Kasumi-1 (cell line): ENCODE measurements around the gene SULF2.
A peak's percentile ranks its signal among the peaks of the same experiment; 100 is the strongest.

Experiments used
- DNase-seq, 2 experiments: peaks; one replicate each; lab custom pipeline; 2025; lab: John Stamatoyannopoulos, UW

The SULF2 gene

GRCh38 chr20:47668313-47669151, 116.7 kb downstream of the SULF2 start:
- DNase-seq = no peak

- no peak for DNase-seq
Observed at GRCh38 chr20:47667531-47668312, 117.6 kb downstream of the SULF2 start.

DNA sequence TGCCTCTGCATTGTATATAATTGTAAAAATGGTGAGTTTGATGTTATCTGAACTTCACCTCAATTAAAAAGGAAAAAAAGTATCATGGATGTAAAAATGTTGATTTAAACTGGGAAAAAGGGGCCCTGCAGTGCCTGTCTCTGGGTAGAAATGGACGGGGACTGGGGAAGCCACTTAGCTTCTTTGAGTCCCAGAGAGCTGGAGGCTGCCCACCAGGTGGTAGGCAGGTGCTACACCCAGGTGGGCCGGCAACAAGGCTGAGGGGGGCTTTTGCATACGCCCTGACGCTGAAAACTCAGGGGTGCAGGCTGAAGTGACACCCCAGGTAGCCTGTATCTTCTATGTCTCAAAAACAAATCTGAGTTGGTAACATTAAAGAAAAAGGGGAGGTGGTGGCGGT, 118.2 kb downstream of the SULF2 start:
- no peak for DNase-seq

GRCh38 chr20:47666304-47666703, 119.0 kb downstream of the SULF2 start:
- DNase-seq = no peak

DNA sequence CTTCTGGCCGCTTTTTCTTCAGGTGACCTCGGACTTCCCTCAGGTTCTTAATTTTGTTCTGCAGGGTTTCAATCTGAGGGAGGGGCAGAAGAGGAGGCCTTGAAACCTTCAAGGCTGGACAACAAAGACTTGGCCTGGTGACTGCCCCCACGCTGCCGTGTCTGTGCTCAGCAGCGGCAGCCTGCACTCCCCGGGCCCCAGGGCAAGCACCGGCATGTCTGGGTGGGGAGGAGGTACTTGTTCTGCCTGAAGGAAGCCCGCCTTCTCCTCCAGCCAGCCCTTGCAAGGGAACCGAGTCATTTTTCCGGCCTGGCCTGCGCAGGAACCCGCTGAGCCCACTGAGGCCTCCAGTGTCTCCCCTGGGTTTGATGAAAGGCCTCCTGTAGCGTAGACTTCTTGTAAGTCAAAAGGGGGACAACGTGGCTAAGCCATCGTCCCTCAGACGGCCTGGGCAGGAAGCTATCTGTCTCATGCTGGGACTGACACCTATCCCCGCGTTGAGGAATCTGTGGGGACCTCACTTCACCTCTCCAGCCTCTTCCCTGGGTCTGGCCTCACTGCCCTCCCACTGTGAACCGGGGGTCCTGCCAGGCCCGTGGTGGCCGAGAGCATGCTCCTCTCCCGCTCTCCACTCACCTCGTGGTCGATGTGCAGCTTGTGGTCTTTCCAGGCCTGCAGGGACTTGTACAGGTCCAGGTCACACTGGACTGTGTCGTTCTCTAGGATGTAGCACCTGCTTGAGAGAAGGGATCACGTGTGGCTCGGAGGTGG, 119.9 kb downstream of the SULF2 start:
- no peak for DNase-seq

GRCh38 chr20:47664744-47665143, 120.5 kb downstream of the SULF2 start:
- no peak for DNase-seq

DNA sequence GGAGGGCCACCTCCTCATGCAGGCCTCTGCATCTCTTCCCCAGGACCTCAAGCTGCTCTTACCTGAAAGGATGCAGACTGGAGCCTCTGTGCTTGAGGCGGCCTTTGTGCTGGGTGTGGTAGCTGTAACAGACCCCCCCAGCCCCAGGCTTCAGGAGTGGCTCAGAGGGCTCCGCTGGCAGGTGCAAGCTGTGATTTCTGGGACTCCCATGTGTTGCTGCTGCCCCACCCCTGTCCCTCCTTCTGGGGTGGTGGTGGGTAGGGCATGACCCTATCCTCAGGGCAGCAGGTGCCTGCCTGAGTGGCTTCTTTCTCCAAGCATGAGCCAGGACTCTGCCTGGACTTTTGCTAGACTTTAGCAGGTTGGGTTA, 121.2 kb downstream of the SULF2 start:
- DNase-seq = no peak

GRCh38 chr20:47663354-47664067, 121.8 kb downstream of the SULF2 start:
- peak; percentile 62 to 73 for DNase-seq

DNA sequence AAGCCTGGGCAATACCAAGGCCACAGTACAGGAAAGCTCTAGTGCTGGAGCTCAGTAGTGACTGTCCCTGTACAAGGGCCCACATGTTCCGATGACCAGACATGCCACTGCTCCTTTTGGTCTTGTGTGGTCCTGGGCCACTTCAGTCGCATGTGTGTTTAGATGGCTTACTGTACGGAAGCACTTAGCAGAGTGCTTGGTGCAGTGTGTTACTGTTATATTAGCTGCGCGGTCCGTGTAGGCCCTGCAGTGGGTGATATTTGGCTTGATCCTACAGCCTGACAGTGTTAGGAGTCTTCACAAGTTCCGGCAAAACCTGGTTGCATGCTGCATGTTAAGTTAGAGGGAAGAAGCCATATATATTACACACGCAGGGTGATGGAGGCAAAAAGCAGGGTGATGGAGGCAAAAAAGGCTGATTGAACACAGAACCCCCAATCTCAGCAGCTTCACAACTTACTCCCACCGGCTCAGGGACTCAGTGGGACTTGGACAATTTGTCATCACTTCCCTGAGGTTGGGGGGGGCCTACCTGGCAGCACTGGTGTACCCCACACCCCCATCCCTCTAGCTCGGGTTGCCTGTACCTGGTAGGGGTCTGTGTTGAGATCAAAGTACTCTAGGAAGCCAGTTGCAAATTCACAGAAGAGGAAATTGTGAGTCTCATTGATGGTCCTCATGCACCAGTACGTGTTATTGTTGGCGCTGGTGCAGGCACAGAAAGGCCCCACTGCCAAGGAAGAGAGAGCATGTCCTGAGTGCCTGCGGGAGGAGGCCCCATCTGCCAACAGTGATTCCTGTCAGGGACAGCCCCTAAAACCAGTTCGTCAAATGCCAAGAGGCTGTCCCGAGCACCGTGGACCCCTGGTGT, 122.6 kb downstream of the SULF2 start:
- DNase-seq = no peak

GRCh38 chr20:47661714-47662113, 123.6 kb downstream of the SULF2 start:
- DNase-seq = no peak

DNA sequence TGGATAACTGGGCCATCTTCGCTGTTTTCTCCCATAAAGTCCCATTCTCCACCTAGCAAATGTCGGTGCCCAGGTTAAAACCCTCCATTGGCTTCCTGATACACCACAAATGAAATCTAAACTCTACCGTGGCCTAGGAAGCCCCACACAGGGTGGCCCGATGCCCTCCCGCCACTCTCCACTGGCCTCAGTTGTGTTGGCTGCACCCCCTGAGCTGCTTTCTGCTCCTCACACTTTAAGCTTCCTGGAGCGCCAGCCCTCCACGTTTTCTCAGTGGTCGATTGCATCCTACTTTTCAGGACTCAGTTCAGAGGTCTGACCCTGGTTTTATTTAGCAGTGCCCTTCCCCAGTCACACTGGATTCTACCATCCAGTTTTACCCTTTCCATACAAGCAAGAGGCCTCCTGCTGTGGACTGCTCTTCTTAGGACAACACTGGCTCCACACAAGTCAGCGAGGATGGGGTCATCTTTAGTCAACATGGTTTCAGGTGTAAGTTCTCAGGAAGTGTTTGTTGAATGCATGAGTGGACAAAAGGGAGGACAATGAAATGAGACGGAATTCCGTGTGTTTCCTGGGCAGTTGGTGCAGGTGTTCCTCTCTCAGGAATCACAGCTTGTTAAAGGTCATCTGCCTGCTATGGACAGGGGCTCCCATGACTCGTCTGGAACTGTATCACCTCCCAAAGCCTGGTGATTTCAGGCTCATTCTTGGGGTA, 124.1 kb downstream of the SULF2 start:
- no peak for DNase-seq

DNA sequence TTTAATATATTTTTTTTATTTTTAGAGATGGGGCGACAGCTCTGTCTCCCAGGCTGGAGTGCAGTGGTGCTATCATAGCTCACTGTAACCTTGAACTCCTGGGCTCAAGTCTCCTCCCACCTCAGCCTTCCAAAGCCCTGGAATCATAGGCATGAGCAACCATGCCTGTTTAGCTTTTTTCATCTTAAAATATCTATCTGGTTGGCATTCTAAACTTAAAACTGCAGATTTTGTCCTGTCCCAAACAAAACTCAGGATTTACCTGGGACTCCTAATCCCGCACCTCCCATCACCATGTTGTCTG, 124.7 kb downstream of the SULF2 start:
- no peak for DNase-seq

DNA sequence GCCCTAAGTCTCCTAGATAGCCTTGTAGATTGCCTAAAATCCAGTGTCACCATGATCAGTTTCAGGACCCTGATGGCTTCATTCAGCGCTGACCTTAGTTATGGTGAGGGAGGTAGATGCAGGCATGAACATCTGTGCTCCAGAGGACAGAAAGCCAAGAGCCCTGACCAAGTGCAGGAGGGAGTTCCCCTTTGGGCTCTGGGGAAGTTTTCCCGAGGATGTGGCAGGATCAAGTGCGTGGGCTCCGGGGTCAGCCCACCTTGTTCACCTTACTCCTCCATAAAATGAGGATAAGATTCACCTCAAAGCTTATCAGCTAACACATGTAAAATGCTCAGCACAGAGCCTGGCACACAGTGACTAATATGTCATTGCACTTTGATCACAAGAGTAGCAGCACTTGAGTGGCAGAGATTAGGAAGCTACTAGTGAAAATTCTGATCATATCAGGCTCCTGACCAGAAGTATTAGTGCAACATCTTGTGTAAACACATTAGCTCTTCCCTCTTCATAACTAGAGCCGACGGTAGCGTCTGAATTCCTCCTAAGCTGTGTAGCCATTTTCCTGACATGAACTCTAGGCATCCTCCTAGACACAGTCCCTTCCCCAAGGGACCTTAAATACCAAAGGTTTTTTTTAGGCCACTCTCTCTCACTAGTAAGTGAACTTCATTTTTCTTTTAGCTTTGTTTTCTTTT, 125.2 kb downstream of the SULF2 start:
- no peak for DNase-seq

- DNase-seq = peak; percentile 19 to 32
Observed at GRCh38 chr20:47656318-47656717, 129.0 kb downstream of the SULF2 start.

DNA sequence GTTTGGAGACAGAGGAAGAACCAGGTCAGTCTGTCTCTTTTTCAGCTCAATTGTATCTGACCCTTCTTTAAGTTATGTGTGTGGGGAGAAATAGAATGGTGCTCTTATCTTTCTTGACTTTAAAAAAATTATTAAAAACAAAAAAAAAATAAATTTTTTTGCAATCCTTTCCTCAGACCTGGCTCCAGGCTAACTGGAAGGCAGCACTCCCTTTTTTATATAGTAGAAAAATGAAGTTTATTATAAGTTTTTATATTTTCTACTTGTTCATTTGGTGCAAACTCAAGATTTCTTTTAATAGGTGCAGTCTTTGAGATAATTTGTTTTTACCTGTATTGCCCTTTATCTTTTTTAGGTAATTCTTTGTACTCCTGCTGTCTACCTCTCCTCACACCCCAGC, 129.6 kb downstream of the SULF2 start:
- DNase-seq = no peak

- DNase-seq = no peak
Observed at GRCh38 chr20:47654370-47654769, 130.9 kb downstream of the SULF2 start.

DNA sequence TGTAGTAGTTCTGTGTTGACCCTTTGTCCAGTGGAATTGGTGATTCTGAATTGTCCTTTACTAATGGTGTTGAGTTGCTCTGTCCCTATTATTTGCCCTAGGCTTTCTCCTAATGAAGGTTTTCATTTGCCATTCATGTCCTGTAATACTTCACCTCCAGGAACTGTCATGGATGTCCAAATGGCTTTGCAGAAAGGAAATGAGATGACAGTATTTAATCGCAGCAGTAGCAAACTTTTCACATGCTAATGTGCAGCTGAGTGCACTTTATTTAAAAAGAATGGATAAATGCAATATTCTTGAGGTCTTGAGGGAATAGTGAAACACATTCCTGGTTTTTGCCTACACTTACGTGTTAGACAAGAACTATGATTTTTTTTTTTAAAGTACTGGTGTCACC, 131.4 kb downstream of the SULF2 start:
- no peak for DNase-seq

DNA sequence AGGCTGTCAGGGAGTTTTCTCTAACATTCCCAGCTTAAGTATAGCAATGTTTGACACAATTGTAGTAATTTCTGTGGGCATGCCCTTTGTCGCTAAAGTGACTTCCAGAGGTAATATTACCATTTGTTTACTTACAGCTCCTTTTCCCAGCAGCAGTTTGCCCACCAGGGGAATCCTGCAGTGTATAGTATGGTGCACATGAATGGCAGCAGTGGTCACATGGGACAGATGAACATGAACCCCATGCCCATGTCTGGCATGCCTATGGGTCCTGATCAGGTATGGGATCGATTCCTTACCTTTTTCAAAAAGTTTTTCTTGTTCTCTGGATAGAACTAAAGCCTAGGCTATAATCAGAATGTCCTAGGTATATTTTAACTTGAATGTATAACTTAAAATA, 132.5 kb downstream of the SULF2 start:
- no peak for DNase-seq

- DNase-seq = no peak
Observed at GRCh38 chr20:47652301-47652700, 133.0 kb downstream of the SULF2 start.

GRCh38 chr20:47648943-47649342, 136.3 kb downstream of the SULF2 start:
- no peak for DNase-seq
